SK-MEL-5 (cell line): ENCODE results near the gene IYD. TPM values are rescaled to one million over a fixed set of nuclear protein-coding genes. Genes with fewer than 3 reads are reported as not detected.
A peak's percentile ranks its signal among the peaks of the same experiment; 100 is the strongest.

Experiments
- DNase-seq: peaks from one replicate; pipeline ENCODE4 v3.0.0-alpha.2; 2016; ENCODE audit warnings: low read depth, low spot score
- in situ Hi-C: cut with HindIII; loops from 2 replicates; pipeline ENCODE4 v1.10.0; 2016; ENCODE audit warnings: low sequenced_read_pairs, high pct_unique_total_duplicates, low pct_unique_long_range_greater_than_20kb
- total RNA-seq: library from RNA; depleted of rRNA; stranded (reverse); fragments of >200 nt; shearing (Covaris generic); gene quantifications from 2 replicates; pipeline ENCODE4 v1.2.3, GENCODE V29; 2014

Gene IYD
- total RNA-seq, 1 experiment from 2014 or later: not detected

- in situ Hi-C loops: no loop called here
- no peak for DNase-seq
Measured at GRCh38 chr6:150380256-150380655, 11.4 kb downstream of the IYD start.

GRCh38 chr6:150382171-150382570, 13.4 kb downstream of the IYD start:
- no peak for DNase-seq
- in situ Hi-C loops: no loop called here

- in situ Hi-C loops: no loop called here
Measured at GRCh38 chr6:150391414-150391813, 22.6 kb downstream of the IYD start.

DNA sequence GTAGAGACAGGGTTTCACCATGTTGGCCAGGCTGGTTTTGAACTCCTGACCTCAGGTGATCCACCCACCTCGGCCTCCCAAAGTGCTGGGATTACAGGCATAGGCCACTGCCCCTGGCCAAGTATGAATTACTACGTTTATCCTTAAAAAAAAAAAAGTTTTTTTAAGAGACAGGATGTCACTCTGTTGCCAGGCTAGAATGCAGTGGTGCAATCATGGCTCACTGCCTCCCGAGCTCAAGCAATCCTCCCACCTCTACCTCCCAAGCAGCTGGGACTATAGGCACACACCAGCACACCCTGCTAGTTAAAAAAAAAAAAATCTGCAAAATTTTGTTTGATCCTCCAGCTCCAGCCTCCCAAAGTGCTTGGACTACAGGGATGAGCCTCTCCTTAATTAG, 23.1 kb downstream of the IYD start:
- in situ Hi-C loops: no loop called here
- DNase-seq: no peak

More at GRCh38 chr6:150391414-150391813, 22.6 kb downstream of the IYD start:
- no peak for DNase-seq

GRCh38 chr6:150392452-150393220, 23.8 kb downstream of the IYD start:
- no peak for DNase-seq
- in situ Hi-C loops: no loop called here

GRCh38 chr6:150394053-150394898, 25.5 kb downstream of the IYD start:
- in situ Hi-C loops: no loop called here
- DNase-seq: peak; percentile 32

GRCh38 chr6:150394899-150395295, 26.1 kb downstream of the IYD start:
- in situ Hi-C loops: no loop called here

DNA sequence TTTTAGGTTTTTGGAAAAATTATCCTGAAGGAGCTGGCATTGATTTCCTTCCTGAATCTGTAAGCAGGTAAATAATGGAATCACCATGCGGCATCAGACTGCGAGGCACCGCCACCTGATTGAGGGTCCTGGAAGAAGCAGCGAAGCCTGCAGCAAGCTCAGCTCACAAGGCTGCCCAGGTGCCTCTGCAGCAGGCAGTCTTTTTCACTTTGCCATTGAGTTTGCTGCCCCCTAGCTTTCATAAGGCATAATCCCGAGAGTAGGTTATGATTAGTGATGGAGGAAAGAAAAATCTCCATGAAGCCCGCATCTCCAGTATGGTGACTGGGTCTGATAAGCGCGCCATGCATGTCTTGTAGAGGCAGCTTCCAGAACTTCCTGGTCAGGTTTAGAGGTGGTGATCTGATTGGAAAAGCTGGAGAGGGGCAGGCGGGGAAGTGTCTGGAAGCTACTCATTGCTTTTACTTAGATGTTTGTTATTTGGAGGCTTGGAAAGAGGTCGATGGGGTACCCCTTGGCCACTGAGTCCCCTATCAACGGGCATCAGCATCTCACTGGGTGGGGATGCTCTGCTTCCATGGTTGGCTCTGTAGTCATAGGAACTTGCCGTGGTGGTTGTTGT, 26.7 kb downstream of the IYD start:
- peak; percentile 83 for DNase-seq
- in situ Hi-C loops: no loop called here

More at GRCh38 chr6:150394899-150395295, 26.1 kb downstream of the IYD start:
- DNase-seq: no peak

DNA sequence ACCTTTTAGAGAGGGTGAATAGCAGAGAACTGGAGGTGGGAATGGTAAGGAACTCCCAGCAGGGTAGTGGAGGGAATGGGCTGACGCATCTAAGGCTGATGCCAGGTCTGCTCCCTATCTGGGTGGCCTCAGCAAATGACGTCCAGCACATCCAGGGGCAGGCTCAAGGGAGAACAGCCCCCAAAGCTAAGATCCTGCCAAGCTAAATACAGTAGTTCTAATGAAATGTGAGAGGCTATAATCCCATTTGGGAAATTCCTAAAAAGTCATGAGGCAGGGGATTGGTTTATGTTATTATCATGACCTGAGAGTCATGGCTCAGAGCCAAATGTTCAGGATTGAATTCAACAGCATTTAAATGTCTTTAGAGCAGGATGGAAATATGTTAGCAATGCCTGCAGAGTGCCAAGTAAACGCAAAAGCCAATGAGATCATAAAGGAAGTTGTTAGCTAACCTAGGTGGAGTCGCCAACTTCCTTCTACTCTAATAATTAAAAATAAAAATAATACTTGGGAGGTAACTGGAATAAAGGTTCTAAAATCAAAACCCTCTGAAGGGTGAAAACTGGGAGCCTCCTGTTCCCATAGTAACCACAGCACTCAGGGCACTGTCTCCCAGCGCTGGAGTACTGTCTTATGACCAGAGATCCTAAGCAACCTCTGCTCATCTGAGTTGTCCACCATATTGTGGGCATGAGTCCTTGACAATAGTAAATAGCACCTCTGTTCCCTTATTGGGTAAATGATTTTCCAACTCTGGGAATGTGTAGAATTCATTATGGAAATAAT, 34.8 kb downstream of the IYD start:
- in situ Hi-C loops: no loop called here
- DNase-seq: peak; percentile 44

- in situ Hi-C loops: no loop called here
Measured at GRCh38 chr6:150406948-150407347, 38.1 kb downstream of the IYD start.

DNA sequence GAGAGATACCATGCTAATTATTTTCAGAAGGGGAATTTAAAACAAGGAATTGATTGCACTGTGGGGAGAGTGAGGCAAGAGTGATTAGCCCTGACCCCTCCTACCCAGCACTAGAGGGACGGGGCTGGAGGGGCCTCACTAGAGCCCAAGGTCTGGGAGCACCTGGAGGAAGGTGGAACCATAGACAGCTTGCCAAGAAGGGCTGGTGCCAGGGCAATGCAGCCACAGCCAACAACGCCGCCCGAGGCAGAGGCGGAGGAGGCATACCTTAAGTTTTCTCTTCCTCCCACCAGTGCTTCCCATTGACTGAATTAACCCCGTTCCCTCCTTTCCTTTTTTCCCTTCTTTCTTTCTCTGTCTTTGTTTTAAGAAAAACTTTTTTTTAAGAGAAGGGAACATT, 40.0 kb downstream of the IYD start:
- in situ Hi-C loops: no loop called here
- DNase-seq: no peak

More at GRCh38 chr6:150406948-150407347, 38.1 kb downstream of the IYD start:
- no peak for DNase-seq

- no peak for DNase-seq
- in situ Hi-C loops: no loop called here
Measured at GRCh38 chr6:150409576-150410066, 40.8 kb downstream of the IYD start.

- in situ Hi-C loops: no loop called here
- DNase-seq: no peak
Measured at GRCh38 chr6:150410399-150410798, 41.6 kb downstream of the IYD start.

GRCh38 chr6:150410906-150411305, 42.1 kb downstream of the IYD start:
- no peak for DNase-seq
- in situ Hi-C loops: no loop called here

DNA sequence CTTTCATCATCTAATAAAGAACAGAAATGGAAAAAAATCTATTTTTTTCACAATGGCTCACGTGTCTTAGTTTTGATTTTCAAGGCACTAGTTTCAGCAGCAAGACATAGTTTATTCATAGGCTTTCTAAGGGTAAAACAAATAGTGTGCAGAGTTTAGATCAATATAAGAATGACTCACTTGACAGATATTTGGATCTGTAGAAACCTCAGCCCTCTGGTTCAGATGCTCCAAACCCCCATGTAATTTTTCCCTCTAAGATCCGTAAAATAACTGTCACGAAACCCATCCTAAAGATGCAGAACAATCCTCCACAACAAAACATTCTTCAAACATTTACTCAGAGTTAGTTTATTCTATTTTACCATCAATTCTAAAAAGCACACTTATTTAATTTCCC, 43.4 kb downstream of the IYD start:
- no peak for DNase-seq
- in situ Hi-C loops: no loop called here

DNA sequence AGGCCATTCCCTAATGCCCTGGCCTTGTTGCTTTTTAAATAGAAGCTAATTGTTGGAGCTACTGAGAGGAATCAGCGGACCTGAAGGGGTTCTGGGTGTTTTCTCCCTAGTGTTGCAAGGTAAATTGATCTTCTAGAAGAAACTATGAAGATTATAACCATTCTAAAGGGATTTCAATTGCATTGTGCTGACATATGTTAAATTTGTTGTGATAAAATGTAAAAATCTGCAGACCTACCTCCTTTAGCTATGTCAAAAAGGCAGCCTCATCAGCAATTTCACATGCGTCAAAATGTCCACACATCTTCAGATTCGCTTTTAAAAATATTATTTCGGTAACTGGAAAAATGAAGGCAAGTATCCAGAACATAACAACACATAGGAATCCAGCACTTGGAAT, 44.4 kb downstream of the IYD start:
- in situ Hi-C loops: no loop called here
- DNase-seq: no peak

DNA sequence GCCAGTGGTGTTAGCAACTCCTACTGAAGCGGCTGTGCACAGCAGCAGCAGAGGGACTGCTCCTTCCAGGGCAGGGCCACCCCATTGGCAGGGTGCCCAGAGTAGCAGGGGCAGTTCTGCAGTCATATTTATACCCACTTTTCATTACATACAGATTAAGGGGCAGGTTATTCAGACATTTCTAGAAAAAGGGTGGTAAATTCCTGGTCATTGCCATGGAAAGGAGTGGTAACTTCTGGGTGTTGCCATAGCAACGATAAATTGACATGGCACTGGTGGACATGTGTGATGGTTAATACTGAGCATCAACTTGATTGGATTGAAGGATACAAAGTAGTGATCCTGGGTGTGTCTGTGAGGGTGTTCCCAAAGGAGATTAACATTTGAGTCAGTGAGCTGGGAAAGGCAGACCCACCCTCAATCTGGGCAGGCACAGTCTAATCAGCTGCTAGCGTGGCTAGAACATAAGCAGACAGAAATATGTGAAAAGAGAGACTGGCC, 45.0 kb downstream of the IYD start:
- no peak for DNase-seq
- in situ Hi-C loops: no loop called here
